Lung (tissue), 12 donors: ENCODE results near the gene CLDN4. TPM values are rescaled to one million over a fixed set of nuclear protein-coding genes. Genes with fewer than 3 reads are reported as not detected.

Experiments used
- ATAC-seq: fragments of 200-7000 bp; cut with Tn5 transposase; one replicate; pipeline ENCODE4 v1.9.1; 2020; ENCODE audit warnings: moderate number of reproducible peaks; ENCODE audit not compliant: insufficient read depth, low FRiP score
- DNase-seq, 3 donors: peaks; one replicate each; pipeline ENCODE4 v3.0.0-alpha.2; 2013 to 2017
- H3K27ac ChIP-seq, 2 donors: one replicate each; pipeline ENCODE4 v1.5.1; 2013; ENCODE audit warnings: mild to moderate bottlenecking in 2 of 2, moderate library complexity in 2 of 2, control low read depth in 1 of 2, inconsistent platforms in 1 of 2, low read depth in 1 of 2, low read length in 1 of 2
- H3K27me3 ChIP-seq, 3 donors: one replicate each; pipeline ENCODE4 v1.5.1; 2013; ENCODE audit warnings: low read length in 2 of 3; ENCODE audit not compliant: control insufficient read depth in 3 of 3, insufficient read depth in 3 of 3
- H3K36me3 ChIP-seq, 4 donors: one replicate each; pipeline ENCODE4 v1.5.1; 2013; ENCODE audit warnings: low read length in 4 of 4, mild to moderate bottlenecking in 1 of 4, moderate library complexity in 1 of 4; ENCODE audit not compliant: control insufficient read depth in 4 of 4, insufficient read depth in 4 of 4
- H3K4me1 ChIP-seq, 5 donors: one replicate each; pipeline ENCODE4 v1.5.1; 2013; ENCODE audit warnings: low read length in 5 of 5, mild to moderate bottlenecking in 2 of 5, moderate library complexity in 1 of 5; ENCODE audit not compliant: control insufficient read depth in 5 of 5, insufficient read depth in 5 of 5
- H3K4me3 ChIP-seq: one replicate; pipeline ENCODE4 v1.5.1; 2013; ENCODE audit warnings: mild to moderate bottlenecking, control low read depth, moderate library complexity
- H3K9ac ChIP-seq, 2 donors: one replicate each; pipeline ENCODE4 v1.5.1; 2013; ENCODE audit warnings: low read length in 2 of 2, control low read depth in 1 of 2; ENCODE audit not compliant: insufficient read depth in 1 of 2
- H3K9me3 ChIP-seq, 4 donors: one replicate each; pipeline ENCODE4 v1.5.1; 2013; ENCODE audit warnings: low read length in 3 of 4, mild to moderate bottlenecking in 1 of 4, moderate library complexity in 1 of 4; ENCODE audit not compliant: control insufficient read depth in 4 of 4, insufficient read depth in 3 of 4
- WGBS, 2 donors: extraction: QIAGEN DNeasy Blood & Tissue Kit; methylation state at CpG; one replicate each; pipeline ENCODE4 v1.1.7; 2013; 5-methylcytosine and 5-hydroxymethylcytosine counted together
- polyA plus RNA-seq, 2 donors: library from polyadenylated mRNA; stranded (reverse); fragments of 200-250 nt; gene quantifications; one replicate each; pipeline ENCODE4 v1.2.1, GENCODE V29; 2013
- total RNA-seq, 2 donors: library from RNA; depleted of rRNA in 1 of 2; stranded (reverse); fragments of >200 nt in 1 of 2; gene quantifications; one replicate each; pipeline ENCODE4 v1.2.1, GENCODE V29; 2014 to 2021
- TF ChIP-seq, protein P1 (sequence below): IDR thresholded peaks from 2 replicates; pipeline ENCODE4 v1.5.1; 2012; ENCODE audit warnings: mild to moderate bottlenecking; ENCODE audit errors: control extremely low read depth, extremely low read depth
- donor health status: control.
- donor health status: control.
- donor health status: Bipolar disorder and iron deficiency.
- donor health status: healthy.
- donor health status: DM: yes; HTN: yes; CAD: no.

The CLDN4 gene
- total and polyA plus RNA-seq, 4 donors: 99.8 to 169 (median 152) TPM

DNA sequence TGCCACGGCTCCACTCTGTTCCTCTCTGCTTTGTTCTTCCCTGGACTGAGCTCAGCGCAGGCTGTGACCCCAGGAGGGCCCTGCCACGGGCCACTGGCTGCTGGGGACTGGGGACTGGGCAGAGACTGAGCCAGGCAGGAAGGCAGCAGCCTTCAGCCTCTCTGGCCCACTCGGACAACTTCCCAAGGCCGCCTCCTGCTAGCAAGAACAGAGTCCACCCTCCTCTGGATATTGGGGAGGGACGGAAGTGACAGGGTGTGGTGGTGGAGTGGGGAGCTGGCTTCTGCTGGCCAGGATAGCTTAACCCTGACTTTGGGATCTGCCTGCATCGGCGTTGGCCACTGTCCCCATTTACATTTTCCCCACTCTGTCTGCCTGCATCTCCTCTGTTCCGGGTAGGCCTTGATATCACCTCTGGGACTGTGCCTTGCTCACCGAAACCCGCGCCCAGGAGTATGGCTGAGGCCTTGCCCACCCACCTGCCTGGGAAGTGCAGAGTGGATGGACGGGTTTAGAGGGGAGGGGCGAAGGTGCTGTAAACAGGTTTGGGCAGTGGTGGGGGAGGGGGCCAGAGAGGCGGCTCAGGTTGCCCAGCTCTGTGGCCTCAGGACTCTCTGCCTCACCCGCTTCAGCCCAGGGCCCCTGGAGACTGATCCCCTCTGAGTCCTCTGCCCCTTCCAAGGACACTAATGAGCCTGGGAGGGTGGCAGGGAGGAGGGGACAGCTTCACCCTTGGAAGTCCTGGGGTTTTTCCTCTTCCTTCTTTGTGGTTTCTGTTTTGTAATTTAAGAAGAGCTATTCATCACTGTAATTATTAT is 1.2 kb downstream of the CLDN4 start:
- ATAC-seq (peak; percentile 35), DNase-seq (peak; percentile 65 to 87 (median 85))
- Histone ChIP-seq H3K4me1 (peaks cover 0 to 16% (median 13%) of the 10 kb centered on the region in 5 donors), H3K27me3 (peaks cover 0 to 5% (median 3%) of the 10 kb centered on the region in 3 donors), H3K9ac (peak overlapping the region; percentile 75 to 87), H3K36me3 (no peaks in the 10 kb centered on the region), H3K9me3 (no peaks in the 10 kb centered on the region), H3K27ac (peak overlapping the region in 1 of 2 donors; percentile 91), H3K4me3 (peak overlapping the region; percentile 54)
- WGBS, 2 donors: 61 to 67% methylated on average over 15 to 16 of the region's 16 CpGs
- TF ChIP-seq, protein P1, sequence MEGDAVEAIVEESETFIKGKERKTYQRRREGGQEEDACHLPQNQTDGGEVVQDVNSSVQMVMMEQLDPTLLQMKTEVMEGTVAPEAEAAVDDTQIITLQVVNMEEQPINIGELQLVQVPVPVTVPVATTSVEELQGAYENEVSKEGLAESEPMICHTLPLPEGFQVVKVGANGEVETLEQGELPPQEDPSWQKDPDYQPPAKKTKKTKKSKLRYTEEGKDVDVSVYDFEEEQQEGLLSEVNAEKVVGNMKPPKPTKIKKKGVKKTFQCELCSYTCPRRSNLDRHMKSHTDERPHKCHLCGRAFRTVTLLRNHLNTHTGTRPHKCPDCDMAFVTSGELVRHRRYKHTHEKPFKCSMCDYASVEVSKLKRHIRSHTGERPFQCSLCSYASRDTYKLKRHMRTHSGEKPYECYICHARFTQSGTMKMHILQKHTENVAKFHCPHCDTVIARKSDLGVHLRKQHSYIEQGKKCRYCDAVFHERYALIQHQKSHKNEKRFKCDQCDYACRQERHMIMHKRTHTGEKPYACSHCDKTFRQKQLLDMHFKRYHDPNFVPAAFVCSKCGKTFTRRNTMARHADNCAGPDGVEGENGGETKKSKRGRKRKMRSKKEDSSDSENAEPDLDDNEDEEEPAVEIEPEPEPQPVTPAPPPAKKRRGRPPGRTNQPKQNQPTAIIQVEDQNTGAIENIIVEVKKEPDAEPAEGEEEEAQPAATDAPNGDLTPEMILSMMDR: no peak

DNA sequence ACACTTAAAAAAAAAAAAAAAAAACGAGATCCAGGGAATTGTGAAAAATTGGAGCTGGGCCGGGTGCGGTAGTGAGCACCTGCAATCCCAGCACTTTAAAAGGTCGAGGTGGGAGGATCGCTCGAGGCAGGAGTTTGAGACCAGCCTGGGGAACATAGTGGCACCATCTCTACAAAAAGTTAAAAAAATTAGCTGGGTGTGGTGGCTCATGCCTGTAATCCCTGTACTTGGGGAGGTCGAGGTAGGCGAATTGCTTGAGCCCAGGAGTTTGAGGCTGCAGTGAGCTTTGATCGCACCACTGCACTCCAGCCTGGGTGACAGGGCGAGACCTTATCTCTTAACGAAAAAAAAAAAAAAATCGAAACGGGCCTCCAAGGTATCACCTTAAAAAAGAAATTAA is 2.0 kb downstream of the CLDN4 start:
- Histone ChIP-seq H3K9ac (peak overlapping the region in 1 of 2 donors; percentile 47), H3K4me3 (no peak overlapping the region), H3K27me3 (peaks cover 0 to 5% (median 3%) of the 10 kb centered on the region in 3 donors), H3K4me1 (peaks cover 0 to 11% (median 9%) of the 10 kb centered on the region in 5 donors), H3K9me3 (no peaks in the 10 kb centered on the region), H3K27ac (peak overlapping the region in 1 of 2 donors; percentile 77), H3K36me3 (no peaks in the 10 kb centered on the region)
- ATAC-seq (no peak), DNase-seq (no peak)
- WGBS, 2 donors: 63 to 80% methylated on average over 13 of the region's 13 CpGs
- TF ChIP-seq, protein P1: no peak

DNA sequence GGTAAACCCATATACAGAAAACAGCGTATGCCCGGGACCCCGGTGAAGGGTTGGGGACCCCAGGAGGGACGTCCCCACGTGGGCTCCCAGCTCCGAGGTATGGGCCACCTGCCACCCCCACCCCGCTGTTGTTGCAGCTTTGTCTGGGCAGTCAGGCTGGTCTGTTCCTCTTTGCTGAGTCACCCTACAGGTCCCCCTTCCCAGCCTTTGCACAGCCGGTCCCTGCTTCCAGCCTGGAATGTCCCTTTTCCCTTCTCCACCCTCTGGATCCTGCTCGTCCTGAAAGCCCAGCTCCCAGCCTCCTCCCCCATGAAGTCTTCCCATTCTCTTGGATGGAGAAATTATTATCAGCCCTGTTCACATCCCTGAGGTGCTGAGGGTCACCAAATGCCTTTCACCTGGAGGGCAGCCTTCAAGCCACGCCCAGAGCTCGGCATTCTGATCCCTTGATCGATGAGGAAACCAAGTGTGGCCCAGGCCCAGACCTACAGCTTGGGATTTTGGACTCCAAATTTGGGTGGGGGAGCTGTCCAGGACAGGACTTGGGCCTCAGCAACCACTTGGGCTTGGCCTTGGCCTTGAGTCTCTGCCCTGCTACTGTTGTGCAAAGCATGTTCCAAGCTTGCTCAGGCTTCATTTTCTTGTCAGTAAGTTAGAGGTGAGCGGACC is 2.6 kb downstream of the CLDN4 start:
- peaks cover 0 to 10% (median 9%) of the 10 kb centered on the region in 5 donors for H3K4me1 ChIP-seq
- peak overlapping the region in 1 of 2 donors; percentile 77 for H3K27ac ChIP-seq
- peaks cover 0 to 5% (median 3%) of the 10 kb centered on the region in 3 donors for H3K27me3 ChIP-seq
- DNase-seq (no peak), ATAC-seq (no peak)
- no peaks in the 10 kb centered on the region for H3K36me3 ChIP-seq
- H3K9ac ChIP-seq: no peak overlapping the region
- no peak overlapping the region for H3K4me3 ChIP-seq
- no peaks in the 10 kb centered on the region for H3K9me3 ChIP-seq
- WGBS, 2 donors: 57 to 71% methylated on average over 13 of the region's 13 CpGs
- TF ChIP-seq, protein P1: no peak
